HG02981 (cell line): Measurements from ENCODE around the gene CELF4.

Experiments used
- ATAC-seq: cut with Tn5 transposase; IDR thresholded peaks from one replicate; pipeline ENCODE4 v1.9.1; 2021; ENCODE audit warnings: mild to moderate bottlenecking, moderate library complexity; ENCODE audit not compliant: unreplicated experiment

CELF4 gene

DNA sequence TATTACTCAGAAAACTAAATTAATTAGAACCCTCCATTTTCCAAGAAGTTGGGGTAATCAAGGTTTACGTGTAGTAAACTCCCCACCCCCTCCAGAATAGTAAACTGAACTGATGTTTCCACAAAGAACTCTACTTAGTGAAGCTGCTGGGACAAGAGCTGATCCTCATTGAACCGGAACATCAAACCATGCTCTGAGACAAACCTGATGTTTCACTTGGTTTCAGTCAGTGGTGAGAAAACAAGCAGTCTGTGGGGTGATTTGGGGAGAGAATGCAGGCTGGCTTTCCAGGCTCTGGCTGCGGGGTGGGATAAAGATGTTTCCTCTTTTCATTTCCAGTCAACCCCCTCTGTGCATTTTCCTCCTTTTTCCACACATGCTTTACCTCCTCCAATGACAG is 38.2 kb downstream of the CELF4 start:
- ATAC-seq: no peak

DNA sequence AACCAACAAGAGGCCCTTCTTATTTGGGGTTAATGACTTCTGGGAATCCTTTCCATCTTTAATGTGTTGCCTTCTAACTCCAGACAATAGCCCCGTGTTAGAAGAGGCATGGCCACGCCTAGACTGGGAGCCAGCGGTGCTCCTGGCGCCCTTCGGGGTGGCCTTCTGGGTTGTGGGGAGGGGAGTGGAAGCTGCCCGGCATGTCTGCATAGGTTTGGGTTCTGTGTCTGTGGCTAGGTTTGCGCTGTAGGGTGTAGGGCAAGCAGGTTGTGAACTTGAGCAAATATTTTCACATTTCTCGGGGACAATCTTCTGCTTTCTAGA is 40.4 kb downstream of the CELF4 start:
- ATAC-seq: no peak

DNA sequence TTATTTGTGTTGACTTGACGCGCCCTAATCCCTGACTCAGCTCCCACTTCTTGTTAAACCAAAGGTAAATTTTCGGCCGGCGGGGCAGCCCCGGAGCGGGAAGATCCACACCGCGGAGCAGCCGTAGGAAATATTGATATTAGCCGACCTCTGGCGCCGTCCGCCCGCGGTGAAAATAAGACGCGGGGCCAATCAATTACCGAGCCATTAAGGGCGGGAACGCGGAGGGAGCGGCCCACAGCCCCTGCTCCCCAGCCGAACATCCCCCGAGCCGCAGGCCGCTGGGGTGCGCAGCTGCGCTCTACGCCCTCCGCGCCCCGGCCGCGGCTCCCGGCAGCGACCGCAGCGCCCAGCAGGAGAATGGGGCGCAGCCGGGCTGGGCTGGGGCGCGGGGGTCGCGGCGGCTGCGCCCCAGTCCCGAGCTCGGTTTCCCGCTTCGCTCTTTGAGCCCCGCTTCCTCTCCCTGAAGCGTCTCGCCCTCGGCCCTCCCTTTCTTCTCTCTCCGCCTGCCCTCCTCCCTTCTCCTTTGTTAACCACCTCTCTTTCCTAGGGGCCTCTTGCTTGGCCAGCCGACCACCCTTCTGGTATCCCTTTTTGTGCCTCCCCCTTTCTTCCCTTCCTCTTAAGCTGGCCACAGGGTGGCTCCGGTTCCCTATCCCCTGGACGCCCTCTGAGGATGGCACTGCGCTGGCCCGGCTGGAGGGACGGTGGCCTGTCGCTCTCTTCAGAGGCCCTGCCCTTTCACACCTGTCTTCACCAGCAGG is 40.9 kb downstream of the CELF4 start:
- ATAC-seq: no peak

DNA sequence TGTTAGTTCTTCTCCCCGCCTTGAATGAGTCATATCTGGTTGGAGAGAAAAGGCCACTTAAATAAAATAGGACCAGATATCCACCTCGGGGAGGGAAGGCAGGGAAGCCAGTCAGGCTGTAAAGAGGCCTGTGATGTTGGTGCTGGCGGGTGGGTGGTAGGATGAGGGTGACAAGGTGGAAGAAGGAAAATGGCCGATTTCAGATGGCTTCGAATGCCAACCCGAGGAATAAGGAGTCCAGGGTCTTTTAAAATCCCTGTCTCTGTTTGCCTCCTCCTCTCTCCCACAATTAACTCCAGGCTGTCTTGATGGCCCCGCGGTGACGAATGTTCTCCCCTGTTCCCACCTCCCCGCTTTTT is 41.5 kb downstream of the CELF4 start:
- ATAC-seq: no peak

DNA sequence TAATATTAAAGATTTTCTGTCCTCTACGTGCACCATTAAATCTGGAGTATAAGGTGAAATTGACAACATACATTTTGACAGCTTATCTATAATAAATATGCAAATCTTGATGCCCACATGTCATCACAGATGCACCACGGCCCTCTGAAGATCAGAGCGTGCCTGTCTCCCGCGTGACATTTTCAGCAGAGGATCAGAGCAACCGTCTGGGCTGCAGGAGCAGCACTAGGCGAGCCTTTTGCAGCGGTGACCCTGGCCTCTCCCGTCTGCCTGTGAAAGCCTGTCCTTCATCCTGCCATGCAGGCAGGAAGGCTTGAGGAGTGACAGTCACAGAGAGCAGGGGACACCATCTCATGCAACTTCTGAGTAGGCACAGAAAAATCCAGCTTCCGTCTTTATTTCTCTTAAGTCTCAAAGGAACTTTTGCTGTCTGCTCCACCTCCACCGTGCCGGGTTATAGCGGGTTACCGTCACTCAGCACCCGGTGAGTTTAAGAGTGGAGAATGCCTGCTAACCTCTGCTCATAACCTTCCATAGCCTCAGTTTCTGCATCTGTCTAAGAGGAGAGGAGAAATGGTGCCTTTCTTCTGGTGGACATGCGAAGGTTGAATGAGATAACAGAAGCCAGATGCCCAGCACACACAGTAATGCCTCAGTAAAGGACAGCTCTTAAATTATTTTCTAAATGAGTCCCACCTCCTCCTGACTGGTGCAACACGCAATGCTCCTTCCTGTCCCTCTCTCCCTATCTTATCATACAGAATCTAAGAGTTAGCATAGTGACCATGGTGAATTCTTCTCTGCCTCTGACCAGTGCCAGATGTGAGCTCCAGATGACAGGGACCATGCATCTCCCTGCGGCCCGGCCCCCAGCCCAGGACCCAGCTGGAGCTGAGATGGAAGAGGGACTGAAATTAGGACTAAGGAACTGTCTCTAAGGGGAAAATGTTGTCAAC is 43.8 kb downstream of the CELF4 start:
- ATAC-seq: no peak

DNA sequence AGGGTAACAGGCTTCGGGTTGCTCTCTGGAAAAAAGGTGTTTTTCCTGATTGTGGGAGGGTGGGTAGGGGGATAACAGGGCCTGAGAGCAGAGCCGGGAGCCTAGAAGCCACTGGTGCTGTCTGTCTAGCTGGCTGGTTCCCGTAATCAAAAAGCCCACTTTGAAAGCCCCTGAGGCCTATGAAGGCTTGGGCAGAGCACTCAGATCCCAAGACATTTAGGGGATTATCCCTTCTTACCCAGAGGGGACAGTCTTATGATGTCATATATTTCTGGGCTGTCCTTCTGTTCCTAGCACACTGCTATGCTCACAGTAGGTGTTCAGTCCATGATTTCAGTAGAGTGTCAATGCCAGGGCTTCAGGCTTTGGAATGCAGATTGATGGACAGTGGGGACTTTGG is 45.1 kb downstream of the CELF4 start:
- no peak for ATAC-seq

DNA sequence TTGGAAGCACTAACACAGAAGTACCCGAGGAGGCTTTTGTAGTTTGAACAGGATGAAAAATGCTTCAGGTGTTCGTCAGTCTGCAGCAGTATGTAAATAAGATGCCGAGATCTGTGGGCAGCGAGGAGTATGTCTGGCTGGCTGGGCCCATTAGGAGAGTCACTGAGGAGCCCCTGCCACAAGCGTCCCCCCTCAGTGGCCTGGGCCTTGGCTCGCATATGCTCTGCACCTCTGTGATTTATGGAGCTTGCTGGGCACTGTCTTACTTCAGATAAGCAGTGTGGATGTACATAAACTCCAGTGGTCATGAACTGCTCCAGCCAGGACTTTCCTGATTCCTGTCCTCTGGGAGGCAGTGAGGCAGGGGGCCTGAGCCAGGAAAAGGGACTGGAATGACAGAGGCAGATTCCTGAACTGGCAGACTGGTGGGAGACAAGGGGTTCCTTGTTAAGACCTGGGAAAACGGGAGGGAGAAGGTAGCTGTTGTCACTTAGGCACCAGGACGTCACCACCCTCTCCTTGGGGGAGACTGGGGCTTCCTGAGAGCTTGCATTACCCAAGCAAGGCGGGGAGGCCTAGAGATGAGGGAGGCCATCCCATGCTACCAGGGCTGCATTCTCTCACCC is 46.0 kb downstream of the CELF4 start:
- ATAC-seq: no peak

DNA sequence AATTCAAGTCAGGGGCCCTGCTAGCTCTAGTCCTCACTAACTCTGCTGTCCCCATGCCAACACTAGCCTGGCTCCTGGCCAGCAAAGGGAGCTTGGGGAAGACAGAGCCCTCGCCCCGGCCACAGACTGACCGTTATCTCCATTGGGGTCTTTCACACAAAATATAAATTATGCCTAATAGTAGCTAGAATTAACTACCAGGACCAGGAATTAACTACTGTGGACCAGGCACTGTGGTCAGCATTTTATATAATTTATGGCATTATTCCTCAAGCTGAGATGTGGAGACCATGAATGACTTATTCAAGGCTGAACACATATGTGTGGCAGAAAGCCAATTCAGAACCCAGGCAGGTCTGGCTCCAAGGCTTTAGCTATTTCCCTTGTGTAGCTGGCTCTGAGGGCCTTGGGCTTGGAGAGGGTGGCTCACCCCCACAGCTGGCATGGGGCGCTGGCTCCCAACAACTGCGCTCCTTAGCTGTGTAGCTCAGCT is 49.2 kb downstream of the CELF4 start:
- ATAC-seq: no peak

DNA sequence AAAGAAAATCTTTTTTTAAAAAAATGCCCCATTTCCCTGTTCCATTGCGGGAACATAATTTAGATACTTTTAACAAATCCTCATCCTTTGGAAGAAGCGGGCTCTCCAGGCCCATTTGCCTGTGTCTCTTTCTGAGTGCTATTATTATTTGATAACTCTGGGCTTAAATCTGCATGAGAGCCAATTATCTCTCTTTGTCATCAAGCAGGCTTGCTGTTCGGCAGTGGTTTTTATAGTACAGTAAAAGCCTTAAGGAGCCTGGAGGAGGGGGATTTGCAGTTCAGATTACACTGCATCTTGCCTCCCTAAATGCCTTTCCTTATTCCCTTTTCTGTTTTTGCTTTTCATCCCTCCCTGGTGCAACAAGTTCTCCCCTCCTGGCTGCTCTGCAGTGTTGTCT is 50.6 kb downstream of the CELF4 start:
- ATAC-seq: no peak

DNA sequence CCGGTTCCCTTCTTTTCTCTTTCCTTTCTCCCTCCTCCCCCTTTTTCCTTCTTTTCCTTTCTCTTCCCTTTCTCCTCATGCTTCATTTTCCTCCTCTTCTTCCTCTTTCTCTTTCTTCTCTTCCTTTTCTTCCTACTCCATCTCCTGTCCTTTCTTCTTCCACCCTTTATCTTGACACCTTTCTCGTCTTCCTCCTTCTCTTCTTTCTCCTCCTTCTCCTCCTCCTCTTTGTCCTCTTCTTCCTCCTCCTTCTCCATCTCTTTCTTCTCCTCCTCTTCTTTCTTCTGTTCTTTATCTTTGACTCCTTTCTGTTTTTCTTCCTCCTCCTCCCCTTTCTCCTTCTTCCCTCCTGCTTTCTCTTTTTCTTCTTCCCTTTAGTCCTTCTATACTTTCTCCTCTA is 53.2 kb downstream of the CELF4 start:
- no peak for ATAC-seq

DNA sequence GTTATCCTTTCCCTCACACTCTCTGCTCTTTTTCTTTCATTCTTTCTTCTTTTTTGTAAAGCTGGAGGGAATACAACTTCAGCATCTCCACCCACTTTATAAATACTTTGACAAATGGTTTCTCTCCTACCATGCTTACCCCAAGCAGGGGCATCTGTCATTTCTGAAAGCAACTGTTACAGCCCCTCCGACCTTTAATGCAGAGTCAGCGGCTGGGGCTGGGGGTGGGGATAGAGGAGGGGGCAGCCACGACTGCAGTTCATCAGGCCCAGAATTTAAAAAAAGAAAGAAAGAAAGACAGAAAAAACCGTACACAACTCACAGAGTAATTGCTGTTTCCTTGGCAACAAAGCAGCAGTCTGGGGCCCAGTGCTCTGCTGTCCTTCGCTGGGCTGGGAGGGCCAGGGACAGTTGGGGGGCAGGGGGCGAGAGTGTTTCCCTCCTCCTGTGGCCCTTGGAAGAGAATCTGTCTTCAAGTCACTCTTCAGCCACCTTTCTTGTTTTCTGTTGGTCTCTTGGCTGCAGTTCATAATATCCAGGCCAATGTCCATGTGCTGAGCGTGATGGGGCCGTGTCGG is 53.8 kb downstream of the CELF4 start:
- ATAC-seq: no peak

DNA sequence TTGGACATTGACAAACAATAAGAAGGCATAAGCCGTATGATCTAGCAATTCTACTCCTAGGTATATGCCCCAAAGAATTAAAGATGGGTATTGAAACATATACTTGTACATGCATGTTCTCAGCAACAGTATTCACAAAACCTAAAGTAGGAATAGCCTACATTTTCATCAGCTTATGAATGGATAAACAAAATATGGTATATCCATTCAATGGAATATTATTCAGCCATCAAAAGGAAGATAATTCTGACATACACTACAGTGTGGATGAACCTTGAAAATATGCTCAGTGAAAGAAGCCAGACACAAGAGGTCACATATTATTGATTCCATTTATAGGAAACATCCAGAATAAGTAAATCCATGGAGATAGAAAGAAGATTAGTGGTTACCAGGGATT is 56.0 kb downstream of the CELF4 start:
- no peak for ATAC-seq

DNA sequence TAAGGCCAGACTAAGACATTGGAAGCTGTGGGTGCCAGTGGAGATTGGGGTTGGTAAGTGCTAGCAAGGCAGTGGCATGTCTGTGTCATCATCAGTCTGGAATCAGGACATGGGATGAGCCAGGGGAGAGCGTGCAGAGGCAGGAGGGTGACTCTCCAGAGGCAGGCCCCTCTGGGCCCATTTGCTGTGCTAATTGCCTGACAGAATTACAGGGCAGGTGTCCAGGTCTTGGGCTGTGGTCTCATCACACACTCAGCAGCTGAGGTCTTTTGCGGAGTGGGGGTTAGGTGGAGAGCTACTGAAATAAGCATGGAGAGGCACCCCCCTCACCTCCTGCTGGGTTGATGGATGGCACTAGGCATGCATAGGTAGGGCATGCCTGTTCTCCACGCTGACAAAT is 57.4 kb downstream of the CELF4 start:
- ATAC-seq: no peak

DNA sequence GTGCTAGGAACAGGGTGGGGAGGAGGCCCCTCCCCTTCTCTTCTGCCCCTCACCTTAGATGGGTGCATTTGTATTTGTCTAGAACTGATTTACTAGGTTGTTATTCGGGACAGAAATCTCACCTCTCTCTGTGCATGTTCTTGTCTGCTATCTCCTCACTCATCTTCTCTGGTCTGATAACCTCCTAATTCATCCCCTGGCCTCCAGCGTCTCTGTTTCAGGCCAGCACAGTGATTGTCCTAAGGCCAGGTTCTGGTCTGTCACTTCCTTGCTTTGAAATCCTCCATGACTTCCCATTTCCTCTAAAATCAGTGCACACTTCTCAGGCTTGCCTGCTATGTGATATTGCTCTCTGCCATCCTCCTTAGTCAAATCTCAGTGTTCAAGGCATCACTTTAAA is 58.4 kb downstream of the CELF4 start:
- no peak for ATAC-seq

DNA sequence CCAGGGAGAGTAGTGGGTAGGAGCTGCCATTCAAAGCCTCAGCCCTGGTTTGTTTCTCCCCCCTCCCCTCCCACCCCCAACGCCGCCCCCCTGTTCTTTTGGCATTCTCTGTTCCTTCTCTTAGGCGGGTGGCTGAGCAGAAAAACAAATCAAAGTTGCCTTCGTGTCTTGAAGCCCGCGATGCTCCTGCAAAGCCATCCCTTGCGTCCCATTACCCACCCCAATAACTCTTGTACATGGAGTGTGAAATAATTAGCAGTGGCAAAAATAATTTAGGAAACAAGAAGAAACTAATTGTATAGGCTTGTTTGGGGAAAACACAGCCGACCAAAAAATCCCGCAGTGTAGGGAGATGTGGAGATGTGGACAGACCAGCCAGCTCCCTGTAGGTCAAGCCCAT is 59.6 kb downstream of the CELF4 start:
- ATAC-seq: no peak

DNA sequence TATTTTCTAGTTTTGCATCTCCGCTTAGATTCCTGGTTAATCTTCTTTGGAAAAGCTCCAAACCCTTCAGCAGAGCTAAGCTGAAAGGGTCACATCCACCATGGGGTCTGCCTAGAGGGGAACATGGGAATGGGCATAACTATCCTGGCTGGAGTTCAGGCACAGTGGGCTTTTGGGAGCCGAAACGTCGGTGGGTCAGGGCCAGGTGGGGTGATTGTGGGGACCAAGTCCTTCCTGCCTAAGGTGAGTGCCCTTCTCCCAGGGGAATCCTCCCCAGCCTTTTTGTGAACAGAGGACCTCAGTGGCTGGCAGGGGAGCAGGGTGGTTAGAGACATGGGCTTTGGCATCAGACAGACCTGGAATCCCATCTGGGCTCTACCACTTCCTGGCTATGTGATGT is 60.3 kb downstream of the CELF4 start:
- no peak for ATAC-seq

DNA sequence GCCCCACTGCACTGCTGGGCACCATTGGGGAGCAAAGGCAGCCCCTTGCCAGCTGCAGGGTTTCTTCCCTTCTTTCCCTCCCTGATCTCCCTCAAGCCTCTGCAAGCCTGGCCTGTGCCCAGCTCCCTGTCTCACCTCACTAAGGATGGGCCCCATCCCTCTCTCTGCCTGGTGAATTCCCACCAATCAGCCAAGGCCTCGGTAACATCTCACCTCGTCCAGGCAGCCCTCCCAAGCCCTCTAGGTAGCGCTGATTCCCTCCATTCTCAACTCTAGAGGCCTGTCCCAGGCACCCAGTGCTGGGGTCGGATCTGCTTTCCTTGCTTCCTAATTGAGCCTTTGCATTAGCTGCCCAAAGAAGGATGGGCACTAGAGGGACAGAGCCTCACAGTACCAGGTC is 63.0 kb downstream of the CELF4 start:
- no peak for ATAC-seq

DNA sequence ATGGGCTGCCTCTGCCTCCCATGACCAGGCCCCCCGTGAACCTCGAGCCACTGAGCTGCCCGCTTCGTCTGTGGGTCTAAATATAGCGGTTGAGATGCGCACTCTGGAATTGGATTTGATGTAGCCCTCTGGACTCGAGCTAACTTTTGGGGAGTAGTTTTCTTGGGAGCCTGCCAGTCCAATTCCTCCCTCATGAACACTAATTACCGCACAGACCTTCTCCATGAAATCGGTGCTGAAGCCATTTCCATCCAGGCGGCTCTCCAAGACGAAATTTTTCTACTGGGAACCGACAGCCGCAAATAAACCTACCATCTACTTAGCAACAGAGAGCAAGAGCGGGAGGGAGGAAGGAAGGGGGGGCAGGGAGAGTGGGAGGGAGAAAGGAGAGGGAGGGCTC is 63.6 kb downstream of the CELF4 start:
- no peak for ATAC-seq

DNA sequence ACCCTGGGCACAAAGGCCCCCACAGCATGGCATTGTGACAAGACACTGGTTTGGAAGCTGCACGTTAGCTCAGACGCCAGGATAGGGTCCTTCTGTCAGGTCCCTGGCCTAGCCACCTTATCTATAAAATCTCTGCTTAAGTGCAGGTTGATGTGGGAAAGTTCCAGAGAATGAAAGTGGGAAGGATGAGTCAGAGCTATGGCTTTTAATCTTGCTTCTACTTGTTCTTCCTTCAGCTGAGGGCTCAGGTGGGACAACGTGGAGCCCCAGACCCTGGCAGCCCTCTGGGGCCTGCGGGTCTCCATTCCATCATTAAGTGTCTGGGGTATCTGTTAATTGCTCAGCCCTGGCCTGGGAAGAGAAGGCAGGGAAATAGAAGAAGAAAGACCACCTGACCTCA is 64.5 kb downstream of the CELF4 start:
- ATAC-seq: no peak

DNA sequence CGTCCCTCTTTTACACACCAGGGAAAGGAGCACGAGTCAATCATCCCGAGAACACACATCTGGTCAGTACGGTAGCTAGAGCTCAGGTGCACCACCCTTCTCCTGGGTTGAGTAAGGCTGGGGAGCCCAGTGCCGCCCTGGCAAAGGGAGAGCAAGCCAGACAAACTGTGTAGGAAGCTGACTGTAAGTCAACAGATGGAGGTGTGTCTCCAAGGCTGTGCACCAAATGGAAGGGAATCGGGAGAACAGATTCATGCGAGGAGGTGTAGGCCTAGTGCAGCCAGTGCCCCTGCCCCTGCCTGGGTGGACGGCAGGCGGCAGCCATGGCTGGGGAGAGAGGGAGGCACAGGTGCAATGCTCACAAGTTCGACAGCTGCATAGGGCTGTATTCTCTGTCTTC is 65.7 kb downstream of the CELF4 start:
- no peak for ATAC-seq

DNA sequence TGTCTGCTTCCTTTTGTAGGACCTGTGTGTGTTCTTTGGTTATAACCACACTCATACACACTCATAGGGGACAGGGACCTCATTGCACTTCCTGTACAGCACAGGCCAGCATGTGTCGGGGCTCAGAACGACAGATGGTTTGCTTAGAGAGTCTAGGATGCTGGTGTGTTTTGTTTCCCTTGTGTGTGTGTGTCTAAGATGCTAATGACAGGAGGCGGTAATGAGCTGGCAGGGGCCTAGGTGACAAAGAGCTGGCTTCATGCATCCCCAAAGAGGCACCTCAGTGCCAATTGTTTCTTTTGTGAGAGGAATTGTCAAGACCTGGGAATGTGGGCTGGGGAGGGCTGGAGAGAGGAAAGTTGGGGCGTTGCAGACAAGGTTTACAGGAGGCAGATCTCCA is 66.6 kb downstream of the CELF4 start:
- ATAC-seq: no peak
